GM18907 (cell line): ENCODE data around the gene CMTM8.

Experiments used
- ATAC-seq: cut with Tn5 transposase; IDR thresholded peaks from one replicate; pipeline ENCODE4 v1.9.1; 2021; ENCODE audit warnings: mild to moderate bottlenecking, moderate library complexity; ENCODE audit not compliant: unreplicated experiment

The CMTM8 gene

GRCh38 chr3:32334675-32335074 is 96.2 kb downstream of the CMTM8 start:
- ATAC-seq = no peak

DNA sequence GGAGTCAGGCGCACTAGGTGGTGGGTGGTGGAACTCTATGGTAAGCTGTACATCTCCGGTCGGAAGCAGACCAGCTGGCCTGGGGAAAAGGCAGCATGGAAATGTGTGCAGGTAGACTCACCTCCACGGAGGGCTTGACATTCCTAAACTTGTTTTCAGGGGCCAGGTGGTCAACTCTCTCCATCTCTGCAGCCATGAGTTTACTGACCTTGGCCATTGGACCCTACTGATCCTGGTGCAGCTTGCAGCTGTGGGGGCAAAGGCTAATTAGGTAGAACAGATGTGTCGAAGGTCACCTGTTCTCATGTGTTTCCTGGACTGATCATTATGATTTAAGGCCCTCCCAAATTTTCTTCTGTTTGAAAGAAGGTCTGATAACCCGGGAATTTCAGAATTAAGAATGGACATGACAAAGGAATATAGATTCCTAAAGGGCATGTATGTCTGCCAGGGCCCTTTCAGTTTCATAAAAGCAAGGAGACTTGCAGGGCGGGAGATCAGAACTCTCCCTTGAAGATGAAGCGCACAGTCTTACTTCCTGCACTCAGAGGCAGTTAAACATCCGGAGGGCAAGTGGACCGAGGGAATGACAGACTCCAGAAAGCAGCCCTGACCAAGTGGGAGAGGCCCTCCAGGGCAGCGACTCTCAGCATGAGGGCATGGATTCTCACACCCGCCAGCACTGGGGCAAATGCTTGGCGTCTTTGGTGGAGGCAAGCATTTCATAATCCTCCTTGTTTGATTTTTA is 97.1 kb downstream of the CMTM8 start:
- ATAC-seq = no peak

GRCh38 chr3:32336113-32336498 is 97.6 kb downstream of the CMTM8 start:
- ATAC-seq = no peak

- ATAC-seq = no peak
Observed at GRCh38 chr3:32337505-32337904, 99.0 kb downstream of the CMTM8 start.

GRCh38 chr3:32340039-32340438 is 101.6 kb downstream of the CMTM8 start:
- no peak for ATAC-seq

- no peak for ATAC-seq
Observed at GRCh38 chr3:32340611-32341365, 102.3 kb downstream of the CMTM8 start.

DNA sequence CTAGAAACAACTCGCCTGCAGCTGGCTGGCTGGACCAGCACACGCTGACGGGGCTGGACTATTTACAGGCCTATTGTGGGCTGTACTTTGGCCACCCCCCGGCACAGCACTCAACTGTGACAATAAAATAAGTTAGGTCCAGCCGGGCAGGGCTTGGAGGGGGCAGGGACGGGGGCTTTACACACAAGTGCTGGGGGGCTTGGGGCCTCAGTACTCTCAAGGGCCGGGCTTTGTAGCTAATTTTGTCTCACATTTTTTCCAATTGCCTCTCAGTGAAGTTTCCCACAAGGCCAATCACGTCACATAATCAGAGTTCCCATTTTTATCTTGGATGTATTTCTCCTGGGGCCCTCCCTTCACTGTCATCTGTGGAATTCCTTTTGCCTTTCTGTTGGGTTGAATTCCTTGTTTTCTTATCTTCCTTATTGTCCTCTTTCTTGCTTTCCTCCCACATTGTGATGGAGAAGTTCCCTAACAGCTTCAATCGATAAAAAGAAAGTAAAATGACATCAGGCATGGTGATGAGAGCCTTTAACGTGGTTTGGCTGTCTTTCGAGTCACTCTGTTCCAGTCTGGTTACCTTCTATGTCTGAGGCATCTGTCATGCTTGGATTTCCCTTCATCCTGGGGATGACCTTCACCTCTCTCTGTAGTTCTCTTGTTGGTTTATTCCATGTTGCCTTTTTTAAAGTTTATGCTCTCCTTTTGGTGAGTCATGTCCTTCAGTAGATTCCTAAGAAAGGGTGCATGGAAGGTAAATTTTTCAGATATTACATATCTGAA is 109.1 kb downstream of the CMTM8 start:
- no peak for ATAC-seq

GRCh38 chr3:32349184-32349583 is 110.7 kb downstream of the CMTM8 start:
- ATAC-seq = no peak

GRCh38 chr3:32352563-32352962 is 114.1 kb downstream of the CMTM8 start:
- ATAC-seq = no peak

- ATAC-seq = no peak
Observed at GRCh38 chr3:32353351-32353750, 114.9 kb downstream of the CMTM8 start.

GRCh38 chr3:32354362-32354778 is 115.9 kb downstream of the CMTM8 start:
- ATAC-seq = no peak

GRCh38 chr3:32355751-32356291 is 117.3 kb downstream of the CMTM8 start:
- ATAC-seq = no peak

DNA sequence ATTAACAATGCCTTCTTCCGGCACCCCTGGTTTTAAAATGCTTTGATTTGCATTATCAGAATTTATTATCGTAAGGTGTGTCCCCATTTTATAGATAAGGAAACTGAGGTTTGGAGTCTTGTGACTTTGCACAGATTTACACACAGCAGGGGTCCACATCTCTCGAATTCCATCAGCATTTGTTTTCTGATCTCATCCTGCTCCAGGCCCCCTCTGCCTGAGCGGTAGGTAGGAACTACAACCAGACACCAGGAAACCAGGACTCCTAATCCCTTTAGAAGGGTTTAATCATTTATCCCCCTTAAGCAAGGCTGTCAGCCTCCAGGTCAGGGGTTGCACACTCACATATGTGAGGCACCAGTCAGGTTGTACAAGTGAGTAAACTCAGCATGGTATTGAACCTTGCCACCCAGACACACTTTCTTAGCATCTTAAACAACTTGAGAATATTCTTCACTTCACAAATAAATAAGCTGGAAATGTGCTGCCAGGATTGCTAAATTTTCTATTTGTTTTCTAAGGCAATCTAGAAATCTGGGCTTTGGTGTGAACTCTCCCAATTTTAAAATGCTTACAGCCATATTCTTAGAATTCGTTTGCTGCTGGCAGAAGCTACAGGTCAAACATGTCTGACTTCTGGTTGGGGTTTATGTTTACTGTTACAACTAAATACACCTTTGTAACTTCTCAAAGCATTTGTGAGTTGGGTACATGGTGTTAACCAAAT is 121.4 kb downstream of the CMTM8 start:
- no peak for ATAC-seq

DNA sequence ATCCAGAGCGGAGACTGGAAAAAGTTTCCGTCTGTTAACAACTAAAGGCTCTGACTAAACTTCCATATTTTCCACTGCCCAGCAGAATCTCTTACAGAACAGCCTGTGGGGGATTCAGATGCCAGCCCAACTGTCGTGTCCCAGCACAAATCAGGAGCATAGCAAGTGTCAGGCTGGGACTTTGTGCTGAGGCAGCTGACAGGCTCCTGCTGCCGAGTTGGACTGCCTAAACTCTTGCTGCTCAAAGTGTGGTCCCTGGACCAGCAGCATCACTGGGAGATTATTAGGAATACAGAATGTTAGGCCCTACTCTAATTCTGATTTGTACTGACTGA is 122.0 kb downstream of the CMTM8 start:
- no peak for ATAC-seq

GRCh38 chr3:32366638-32367397 is 128.3 kb downstream of the CMTM8 start:
- ATAC-seq = no peak

- no peak for ATAC-seq
Observed at GRCh38 chr3:32367442-32367841, 129.0 kb downstream of the CMTM8 start.

DNA sequence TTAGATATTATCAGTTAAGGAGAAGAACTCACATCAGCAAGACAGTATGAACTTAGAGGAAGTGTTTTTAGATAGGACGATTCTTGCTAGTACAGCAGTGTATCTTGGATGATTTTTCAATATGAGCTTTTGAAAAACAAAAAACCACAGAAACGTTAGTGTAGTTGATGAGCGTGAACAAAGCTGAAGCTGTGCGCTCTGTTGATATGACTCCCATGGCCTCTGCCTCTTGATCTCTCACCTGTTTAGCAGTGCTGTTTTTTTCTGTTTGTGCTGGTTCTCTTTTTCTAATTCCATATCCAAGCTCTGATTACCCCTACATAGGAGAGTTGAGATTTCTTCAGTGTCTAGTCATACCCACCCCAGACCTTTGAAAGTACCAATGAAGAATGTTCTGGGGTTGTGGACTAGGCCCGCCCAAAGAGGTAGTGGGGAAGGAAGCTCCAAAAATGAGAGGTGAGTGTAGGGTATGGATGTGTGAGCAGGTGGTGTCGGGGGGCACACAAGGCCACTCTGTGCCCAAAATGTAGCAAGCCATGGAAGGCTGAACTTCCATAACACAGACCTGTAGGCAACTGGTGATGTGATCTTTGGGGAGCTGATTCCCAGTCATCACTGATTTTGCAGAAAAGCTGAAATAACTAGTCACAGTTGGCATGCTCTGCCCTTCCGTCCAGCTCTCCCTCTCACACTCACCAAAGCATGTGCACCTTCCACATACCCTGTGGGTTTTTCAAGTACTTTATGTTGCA is 133.2 kb downstream of the CMTM8 start:
- no peak for ATAC-seq

GRCh38 chr3:32372213-32372490 is 133.7 kb downstream of the CMTM8 start:
- no peak for ATAC-seq

GRCh38 chr3:32373276-32373675 is 134.8 kb downstream of the CMTM8 start:
- no peak for ATAC-seq

- no peak for ATAC-seq
Observed at GRCh38 chr3:32373844-32374243, 135.4 kb downstream of the CMTM8 start.
